GM13977 (cell line): ENCODE results near the gene OSM.

Experiments
- DNase-seq: peaks from one replicate; pipeline ENCODE4 v3.0.0; 2012; ENCODE audit warnings: low spot score
- in situ Hi-C: fragments of 300-500 bp; cut with MboI; formaldehyde crosslinking; loops from one replicate; pipeline ENCODE4 v1.12.0; 2022; ENCODE audit warnings: low sequenced_read_pairs, low pct_unique_long_range_greater_than_20kb, mixed read lengths, inconsistent platforms; ENCODE audit not compliant: unreplicated experiment
- TF ChIP-seq, protein P1 (sequence below): IDR thresholded peaks from 2 replicates; pipeline ENCODE4 v1.5.1; 2012; ENCODE audit warnings: mild to moderate bottlenecking, control low read depth; ENCODE audit not compliant: insufficient read depth; ENCODE audit errors: extremely low read depth, missing control alignments

Gene OSM

DNA sequence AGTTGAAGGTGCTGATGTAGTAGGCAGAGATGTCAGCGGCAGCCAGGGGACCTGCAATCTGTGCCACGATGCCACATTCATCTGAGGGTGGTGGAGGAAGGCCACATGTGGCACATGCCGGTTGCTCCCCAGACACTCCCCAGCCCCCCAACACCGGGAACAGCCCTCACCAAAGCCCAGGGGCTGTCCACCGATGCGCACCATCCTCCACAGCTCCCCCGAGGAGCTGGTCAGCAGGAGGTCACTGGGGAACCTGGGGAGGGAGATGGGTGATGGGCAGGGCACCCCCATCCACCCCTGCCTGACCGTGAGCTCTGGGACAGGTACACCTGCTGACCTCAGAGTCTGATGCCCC is 19.2 kb upstream of the OSM start:
- in situ Hi-C loops = loop anchor here (10.0 kb wide), 1 partner anchor 99 kb away; the partner anchor contains the start of gene RNF215

DNA sequence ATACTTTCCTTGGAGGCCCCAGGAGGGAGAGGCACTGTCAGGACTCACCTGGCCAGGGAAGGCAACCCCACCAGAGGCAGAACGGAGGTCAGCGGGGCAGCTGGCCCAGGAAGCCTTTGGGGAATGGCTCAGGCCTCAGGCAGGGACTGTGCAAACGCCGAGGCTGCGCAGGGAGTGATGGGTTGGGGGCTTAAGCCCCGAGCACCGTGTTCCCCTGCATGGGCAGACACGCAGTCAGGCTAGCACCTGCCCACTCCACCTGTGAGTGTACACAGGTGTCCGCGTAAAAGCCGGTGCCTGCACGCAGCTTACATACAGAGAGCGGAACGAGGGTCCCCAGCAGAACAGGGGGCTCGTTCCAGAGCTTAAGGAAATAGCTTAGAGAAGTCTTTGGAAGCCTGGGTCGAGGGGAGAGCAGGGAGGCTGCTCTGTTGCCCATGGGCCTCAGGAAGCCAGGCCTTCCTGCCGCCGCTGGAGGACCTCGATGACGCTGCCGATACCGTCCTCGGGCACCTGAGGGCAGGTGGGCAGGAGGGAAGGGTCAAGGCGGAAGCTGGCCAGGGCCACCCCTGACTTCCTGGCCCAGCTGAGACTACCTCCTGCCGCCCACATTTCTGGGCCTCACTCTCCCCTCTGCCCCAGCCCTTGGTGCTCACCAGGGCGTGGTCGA is 18.7 kb upstream of the OSM start:
- DNase-seq = no peak
- TF ChIP-seq, protein P1, sequence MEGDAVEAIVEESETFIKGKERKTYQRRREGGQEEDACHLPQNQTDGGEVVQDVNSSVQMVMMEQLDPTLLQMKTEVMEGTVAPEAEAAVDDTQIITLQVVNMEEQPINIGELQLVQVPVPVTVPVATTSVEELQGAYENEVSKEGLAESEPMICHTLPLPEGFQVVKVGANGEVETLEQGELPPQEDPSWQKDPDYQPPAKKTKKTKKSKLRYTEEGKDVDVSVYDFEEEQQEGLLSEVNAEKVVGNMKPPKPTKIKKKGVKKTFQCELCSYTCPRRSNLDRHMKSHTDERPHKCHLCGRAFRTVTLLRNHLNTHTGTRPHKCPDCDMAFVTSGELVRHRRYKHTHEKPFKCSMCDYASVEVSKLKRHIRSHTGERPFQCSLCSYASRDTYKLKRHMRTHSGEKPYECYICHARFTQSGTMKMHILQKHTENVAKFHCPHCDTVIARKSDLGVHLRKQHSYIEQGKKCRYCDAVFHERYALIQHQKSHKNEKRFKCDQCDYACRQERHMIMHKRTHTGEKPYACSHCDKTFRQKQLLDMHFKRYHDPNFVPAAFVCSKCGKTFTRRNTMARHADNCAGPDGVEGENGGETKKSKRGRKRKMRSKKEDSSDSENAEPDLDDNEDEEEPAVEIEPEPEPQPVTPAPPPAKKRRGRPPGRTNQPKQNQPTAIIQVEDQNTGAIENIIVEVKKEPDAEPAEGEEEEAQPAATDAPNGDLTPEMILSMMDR = no peak
- in situ Hi-C loops = loop anchor here (10.0 kb wide), 1 partner anchor 99 kb away; the partner anchor contains the start of gene RNF215

More for the DNA sequence above, 19.2 kb upstream of the OSM start:
- TF ChIP-seq, protein P1 = no peak
- no peak for DNase-seq

DNA sequence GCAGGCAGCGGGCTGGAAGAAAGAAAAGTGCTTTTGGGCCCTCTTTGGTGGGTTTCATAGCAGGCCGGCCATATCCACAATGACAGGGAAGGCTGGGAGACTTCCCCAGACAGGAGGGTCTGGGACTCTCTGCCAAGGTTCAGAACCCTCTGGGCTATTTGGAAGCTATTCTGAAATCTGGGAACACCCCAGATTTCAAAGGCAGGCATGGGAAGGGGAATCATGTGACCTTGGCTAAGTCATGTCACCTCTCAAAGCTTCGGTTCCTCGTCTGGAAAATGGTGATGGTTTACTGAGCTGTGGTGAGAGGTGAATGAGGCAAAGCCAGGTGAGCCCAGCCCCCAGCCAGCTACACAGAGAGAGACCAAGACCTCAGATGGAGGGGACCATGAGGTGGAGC is 18.0 kb upstream of the OSM start:
- in situ Hi-C loops = loop anchor here (10.0 kb wide), 1 partner anchor 100 kb away; the partner anchor contains the start of gene RNF215
- TF ChIP-seq, protein P1 = no peak
- no peak for DNase-seq

DNA sequence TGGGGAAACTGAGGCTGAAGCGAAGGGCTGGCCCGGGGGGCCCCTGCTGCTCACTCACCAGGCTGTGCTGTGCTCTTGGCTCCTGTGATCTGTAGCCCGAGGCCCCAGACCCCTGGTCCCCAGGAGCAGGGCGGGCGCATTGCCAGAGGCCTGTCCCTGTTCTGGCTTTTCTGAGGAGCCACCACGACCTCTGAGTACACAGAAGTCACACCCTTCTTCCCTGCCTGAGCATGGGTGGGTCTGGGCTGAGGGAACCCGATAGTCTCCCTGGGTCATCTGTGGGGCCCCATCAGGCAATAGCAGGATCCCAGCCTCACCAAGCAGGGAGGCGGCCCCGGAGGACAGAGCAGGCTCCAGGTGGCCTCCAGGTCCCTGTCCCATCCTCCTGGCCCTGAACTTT is 17.5 kb upstream of the OSM start:
- DNase-seq = no peak
- in situ Hi-C loops = loop anchor here (10.0 kb wide), 1 partner anchor 101 kb away; the partner anchor contains the start of gene RNF215
- TF ChIP-seq, protein P1 = no peak

DNA sequence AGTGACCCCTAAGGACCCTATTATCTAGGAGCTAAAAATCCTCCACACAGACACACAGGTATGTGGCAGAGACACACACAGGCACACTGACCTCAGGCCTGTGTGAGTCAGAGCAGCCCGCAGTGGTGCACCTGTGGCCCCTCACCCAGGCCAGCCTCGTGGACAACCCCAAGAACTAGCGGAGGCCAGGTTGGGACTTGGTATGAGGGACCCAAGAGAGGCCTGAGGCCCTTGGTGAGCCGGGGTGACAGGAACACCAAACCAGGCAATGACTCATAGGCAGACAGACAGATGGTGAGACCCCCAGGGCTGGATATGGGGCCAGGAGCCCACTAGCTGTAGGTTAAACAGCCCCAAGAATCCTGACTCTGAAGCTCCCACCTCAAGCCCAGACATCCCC is 16.7 kb upstream of the OSM start:
- TF ChIP-seq, protein P1 = no peak
- in situ Hi-C loops = loop anchor here (10.0 kb wide), 1 partner anchor 101 kb away; the partner anchor contains the start of gene RNF215
- no peak for DNase-seq

DNA sequence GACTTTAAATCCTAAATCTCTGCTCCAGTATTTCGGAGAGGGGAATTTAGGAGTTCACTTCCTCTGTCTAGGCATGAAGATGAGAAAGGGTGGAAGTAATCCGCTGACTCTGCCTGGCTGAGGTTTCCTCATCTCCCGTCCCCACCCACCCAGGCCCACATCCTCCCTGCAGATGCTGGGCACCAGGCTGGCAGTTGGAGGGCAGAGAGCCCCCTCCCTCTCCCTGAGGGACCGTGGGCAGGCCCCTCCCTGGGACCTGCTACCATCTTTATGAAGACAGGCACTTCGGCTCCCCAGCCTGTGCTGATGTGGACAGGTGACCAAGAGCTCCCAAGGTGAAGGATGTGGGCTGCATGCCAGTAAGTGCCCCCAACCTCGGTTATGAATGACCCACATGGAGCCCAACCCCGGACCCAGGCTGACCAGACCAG is 16.0 kb upstream of the OSM start:
- DNase-seq = no peak
- in situ Hi-C loops = loop anchor here (10.0 kb wide), 1 partner anchor 102 kb away; the partner anchor contains the start of gene RNF215
- TF ChIP-seq, protein P1 = no peak
